ENCODE measurements around the gene SPSB1. TPM values are rescaled to one million over a fixed set of nuclear protein-coding genes. Genes with fewer than 3 reads are reported as not detected.
A peak's percentile ranks its signal among the peaks of the same experiment; 100 is the strongest.

Gene SPSB1
- total RNA-seq, 4 donors from 2014 or later = 30.5 to 65.0 (median 36.2) TPM

- intact Hi-C loops (cut with DNase I) = no loop called here
- Histone ChIP-seq H3K4me1 (peaks cover 10 to 12% of the 10 kb centered on the region in 2 donors), H3K4me3 (replicated peaks in 1 of 3) (no peak overlapping the region), H3K27me3 (no peaks in the 10 kb centered on the region), H3K9me3 (no peaks in the 10 kb centered on the region), H3K36me3 (peaks cover 16 to 27% of the 10 kb centered on the region in 2 donors), H3K27ac (no peak overlapping the region)
- DNase-seq = no peak
- TF ChIP-seq POLR2A (IDR thresholded peaks at IDR 0.05) (no peak), CTCF (IDR thresholded peaks at IDR 0.05) (no peak)
- WGBS, 2 donors = 91% methylated on average over 6 to 7 of the region's 7 CpGs
Measured at GRCh38 chr1:9267827-9268581, 24.7 kb upstream of the SPSB1 start.

GRCh38 chr1:9269078-9269501 lies 23.6 kb upstream of the SPSB1 start:
- TF ChIP-seq CTCF (IDR thresholded peaks at IDR 0.05) (no peak), POLR2A (IDR thresholded peaks at IDR 0.05) (no peak)
- Histone ChIP-seq H3K27me3 (no peaks in the 10 kb centered on the region), H3K9me3 (no peaks in the 10 kb centered on the region), H3K4me1 (peaks cover 10 to 12% of the 10 kb centered on the region in 2 donors), H3K4me3 (replicated peaks in 1 of 3) (no peak overlapping the region), H3K36me3 (peaks cover 8 to 17% of the 10 kb centered on the region in 2 donors), H3K27ac (no peak overlapping the region)
- DNase-seq = no peak
- 77 to 84% methylated on average over 17 of the region's 17 CpGs for WGBS, 2 donors
- intact Hi-C loops (cut with DNase I) = no loop called here

- TF ChIP-seq CTCF (IDR thresholded peaks at IDR 0.05) (no peak), POLR2A (IDR thresholded peaks at IDR 0.05) (no peak)
- Histone ChIP-seq H3K27ac (no peak overlapping the region), H3K4me1 (peaks cover 10 to 12% of the 10 kb centered on the region in 2 donors), H3K4me3 (replicated peaks in 1 of 3) (no peak overlapping the region), H3K9me3 (no peaks in the 10 kb centered on the region), H3K36me3 (peaks cover 1 to 11% of the 10 kb centered on the region in 2 donors), H3K27me3 (no peaks in the 10 kb centered on the region)
- no peak for DNase-seq
- WGBS, 2 donors = 87 to 90% methylated on average over 12 of the region's 12 CpGs
- intact Hi-C loops (cut with DNase I) = no loop called here
Measured at GRCh38 chr1:9269721-9270120, 23.0 kb upstream of the SPSB1 start.

GRCh38 chr1:9270290-9270883 lies 22.3 kb upstream of the SPSB1 start:
- H3K27me3 ChIP-seq = no peaks in the 10 kb centered on the region
- peaks cover 10 to 12% of the 10 kb centered on the region in 2 donors for H3K4me1 ChIP-seq
- intact Hi-C loops (cut with DNase I) = no loop called here
- DNase-seq = peak; percentile 95 to 96
- H3K36me3 ChIP-seq = peaks cover 0 to 4% of the 10 kb centered on the region in 2 donors
- 62% methylated on average over 6 to 11 of the region's 15 CpGs for WGBS, 2 donors
- peak in 1 of 2 donors; percentile 17 for TF ChIP-seq POLR2A (IDR thresholded peaks at IDR 0.05)
- no peak for TF ChIP-seq CTCF (IDR thresholded peaks at IDR 0.05)
- H3K4me3 ChIP-seq (replicated peaks in 1 of 3) = no peak overlapping the region
- H3K27ac ChIP-seq = no peak overlapping the region
- H3K9me3 ChIP-seq = no peaks in the 10 kb centered on the region

GRCh38 chr1:9271283-9271682 lies 21.4 kb upstream of the SPSB1 start:
- TF ChIP-seq CTCF (IDR thresholded peaks at IDR 0.05) = no peak
- no peak for TF ChIP-seq POLR2A (IDR thresholded peaks at IDR 0.05)
- Histone ChIP-seq H3K27me3 (no peaks in the 10 kb centered on the region), H3K4me1 (peaks cover 10 to 12% of the 10 kb centered on the region in 2 donors), H3K4me3 (replicated peaks in 1 of 3) (no peak overlapping the region), H3K9me3 (no peaks in the 10 kb centered on the region), H3K36me3 (peaks cover 0 to 3% of the 10 kb centered on the region in 2 donors), H3K27ac (no peak overlapping the region)
- WGBS, 2 donors = 57 to 66% methylated on average over 11 of the region's 11 CpGs
- DNase-seq = peak; percentile 58 to 60
- intact Hi-C loops (cut with DNase I) = no loop called here

Data from thyroid gland (tissue), 4 donors.